GM12892 (cell line): Measurements from ENCODE around the gene OS9.

Experiments used
- POLR2A ChIP-seq: IDR thresholded peaks from 2 replicates; pipeline ENCODE4 v1.6.1; 2011; ENCODE audit warnings: low read depth, low read length, control low read depth
- POLR2AphosphoS5 ChIP-seq: IDR thresholded peaks from 2 replicates; pipeline ENCODE4 v1.6.1; 2011; ENCODE audit warnings: low read depth, low read length, control low read depth
- TAF1 ChIP-seq: IDR thresholded peaks from 2 replicates; pipeline ENCODE4 v1.6.1; 2011; ENCODE audit warnings: low read depth, mild to moderate bottlenecking, control low read depth, low read length, borderline replicate concordance

- no peak for TF ChIP-seq POLR2A
- no peak for TF ChIP-seq POLR2AphosphoS5
- no peak for TF ChIP-seq TAF1
Observed at GRCh38 chr12:57736741-57737466, 43.0 kb downstream of the OS9 start.
